DMS79 treated with DMSO at 0.1 percent for 48 hours (cell line): ENCODE results near the gene WASF2.
A peak's percentile ranks its signal among the peaks of the same experiment; 100 is the strongest.
"Not testable (repeated sequence)": the region's sequence is repeated elsewhere in the genome, so short reads cannot be mapped to it uniquely, and the experiment has no call there.

Experiments
- DNase-seq: peaks from one replicate; lab custom pipeline; 2025; lab: John Stamatoyannopoulos, UW

Gene WASF2

DNA sequence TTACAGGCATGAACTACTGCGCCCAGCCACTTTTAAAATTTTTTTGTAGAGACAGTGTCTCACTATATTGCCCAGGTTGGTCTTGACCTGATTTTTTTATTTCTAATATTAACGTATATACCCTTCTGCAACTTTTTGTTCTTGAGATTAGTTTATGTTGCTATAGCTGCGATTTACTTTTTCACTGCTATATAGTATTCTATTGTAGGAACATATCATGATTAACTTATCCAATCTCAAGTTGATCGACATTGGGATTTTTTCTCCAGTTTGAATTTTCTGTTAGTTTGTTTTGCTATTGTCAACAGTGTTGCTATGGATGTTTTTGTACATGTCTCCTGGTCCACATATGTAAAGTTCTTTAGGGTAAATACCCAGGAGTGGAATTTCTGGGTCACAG lies 35.4 kb downstream of the WASF2 start:
- DNase-seq, result no peak

DNA sequence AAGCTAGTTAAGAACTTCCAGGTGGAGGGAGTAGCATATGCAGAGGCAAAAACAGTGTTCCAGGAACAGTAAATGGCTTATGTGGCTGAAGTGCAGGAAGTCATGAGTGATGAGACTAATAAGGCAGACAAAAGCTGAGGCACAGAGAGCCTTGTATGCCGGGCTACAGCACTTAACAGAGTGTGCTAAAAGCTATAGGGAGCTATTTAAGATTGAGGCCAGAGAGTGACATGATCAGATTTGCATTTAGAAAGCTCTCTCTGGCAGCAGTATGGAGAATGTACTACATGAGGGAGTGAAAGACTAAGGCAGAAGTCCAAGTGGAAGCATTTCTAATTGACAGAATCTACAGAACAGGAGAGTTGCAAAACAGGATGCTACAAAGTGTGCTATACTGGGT lies 38.6 kb downstream of the WASF2 start:
- DNase-seq, result no peak

DNA sequence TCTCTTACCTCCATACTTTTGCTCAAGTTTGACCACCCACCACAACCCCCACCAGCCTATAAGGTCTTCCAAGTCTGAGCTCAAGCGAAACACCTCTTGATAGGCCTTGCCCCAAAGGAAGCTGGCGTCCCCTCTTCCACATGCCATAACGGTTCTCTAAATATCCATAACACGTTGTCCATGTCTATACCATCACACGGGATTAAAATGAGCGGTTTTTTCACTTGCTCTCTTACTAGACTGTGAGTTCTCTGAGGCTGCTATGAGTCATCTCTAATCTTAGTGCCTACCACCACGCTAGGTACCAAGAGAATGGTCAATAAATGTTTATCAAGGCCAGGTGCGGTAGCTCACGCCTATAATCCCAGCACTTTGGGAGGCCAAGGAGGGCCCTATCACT lies 41.0 kb downstream of the WASF2 start:
- no peak for DNase-seq

DNA sequence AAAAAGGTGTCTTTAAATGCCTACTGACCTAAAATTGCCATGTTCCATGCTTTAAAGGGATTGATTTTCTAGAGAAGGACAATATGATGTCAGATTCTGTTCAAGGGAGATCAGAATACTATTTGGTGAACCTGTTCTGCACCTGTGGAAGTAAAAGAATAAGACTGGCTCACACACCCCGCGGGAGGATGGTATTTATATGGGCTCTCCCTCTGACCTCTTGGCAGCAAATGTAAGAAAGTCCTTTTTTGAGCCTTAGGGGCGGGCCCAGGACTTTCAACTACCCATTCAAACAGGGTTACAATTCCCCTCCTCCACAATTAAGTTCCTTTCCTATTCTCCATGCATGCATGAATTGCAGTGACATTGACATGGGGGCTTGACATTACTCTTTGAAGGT lies 42.1 kb downstream of the WASF2 start:
- DNase-seq, result no peak

DNA sequence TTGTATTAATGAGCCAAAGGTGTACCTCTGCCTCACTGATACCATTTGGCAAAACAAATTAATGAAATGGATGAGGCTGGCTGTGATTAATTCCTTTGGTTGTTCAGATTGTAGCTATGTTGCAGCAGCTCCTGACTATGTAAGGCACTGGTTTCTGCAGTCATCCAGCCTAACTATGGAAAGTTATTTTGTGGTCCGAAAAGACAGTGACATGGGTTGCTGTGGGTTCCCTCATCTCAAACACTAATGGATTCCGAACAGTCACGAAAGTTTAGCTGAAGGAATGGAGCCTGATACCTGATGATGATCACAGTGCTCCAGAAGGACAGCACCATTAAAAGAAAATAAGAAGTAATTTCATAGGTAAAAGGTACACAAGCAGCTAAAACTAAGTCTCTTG lies 42.6 kb downstream of the WASF2 start:
- no peak for DNase-seq

DNA sequence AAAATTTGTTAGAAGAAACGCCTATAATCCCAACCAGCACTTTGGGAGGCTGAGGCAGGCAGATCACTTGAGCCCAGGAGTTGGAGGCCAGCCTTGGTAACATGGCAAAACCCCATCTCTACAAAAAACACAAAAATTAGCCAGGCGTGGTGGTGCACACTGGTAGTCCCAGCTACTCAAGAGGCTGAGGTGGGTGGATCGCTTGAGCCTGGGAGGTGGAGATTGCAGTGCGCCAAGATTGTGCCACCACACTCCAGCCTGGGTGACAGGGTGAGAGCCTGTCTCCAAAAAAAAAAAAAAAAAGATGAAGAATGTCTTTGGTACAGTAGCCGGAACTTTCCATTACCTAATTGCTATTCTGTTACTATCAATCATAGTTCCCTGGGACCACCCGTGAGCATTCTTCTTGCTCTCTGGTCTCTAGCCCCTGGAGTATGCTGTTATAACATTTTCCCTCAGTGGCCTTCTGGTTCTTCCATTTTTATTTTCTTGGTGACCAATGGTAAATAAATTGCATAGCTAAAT lies 43.4 kb downstream of the WASF2 start:
- no peak for DNase-seq

DNA sequence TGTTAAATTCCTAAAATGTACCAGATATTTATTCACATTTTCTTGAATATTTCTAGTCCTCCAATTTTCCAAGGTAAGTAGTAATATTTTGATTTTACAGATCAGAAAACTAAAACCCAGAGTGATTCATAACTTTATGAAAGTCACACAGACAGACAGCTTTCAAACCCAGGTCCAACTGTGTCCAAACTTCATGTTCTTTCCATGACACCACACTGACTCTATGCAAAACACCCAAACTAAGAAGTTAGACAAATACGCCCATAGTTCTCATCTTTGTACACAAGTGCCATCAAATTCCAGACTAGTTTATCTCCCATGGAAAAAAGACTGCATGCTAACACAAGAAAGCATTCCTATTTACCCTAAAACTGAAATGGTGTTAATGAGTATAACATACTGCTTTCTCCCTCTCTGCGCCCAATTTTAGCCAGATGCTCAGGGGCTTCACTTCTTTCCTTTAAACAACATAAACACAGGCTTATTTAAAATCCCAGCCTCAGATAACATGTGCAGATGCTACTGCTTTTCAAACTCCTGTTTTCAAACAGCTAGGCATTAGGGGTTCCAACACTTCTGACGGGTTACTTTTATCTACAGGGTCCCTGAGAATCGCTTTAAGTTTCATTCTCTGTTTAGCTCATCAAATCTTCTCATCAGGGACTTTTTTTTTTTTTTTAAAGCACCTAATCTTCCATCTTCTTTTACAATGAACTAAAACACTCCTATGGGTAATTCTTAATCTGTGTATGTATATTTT lies 44.6 kb downstream of the WASF2 start:
- DNase-seq, result no peak

DNA sequence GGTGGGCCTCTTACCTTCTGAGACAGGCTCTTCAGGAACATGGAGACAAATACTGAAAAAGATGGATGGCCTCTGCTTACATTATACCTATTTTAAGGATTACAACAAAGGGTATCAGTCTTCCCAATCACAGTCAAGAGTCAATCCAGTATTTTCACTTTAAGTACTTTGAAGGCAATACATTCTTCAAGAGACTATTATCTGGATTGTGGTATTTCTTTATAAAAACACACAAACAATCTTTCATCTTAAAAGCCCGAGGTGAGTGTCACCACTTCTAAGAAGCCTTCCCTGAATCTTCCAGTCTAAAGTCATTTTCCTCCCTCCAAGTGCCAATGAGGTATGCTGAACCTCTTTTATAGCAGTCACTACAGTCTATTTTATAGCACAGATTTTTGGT lies 45.3 kb downstream of the WASF2 start:
- DNase-seq, result no peak

DNA sequence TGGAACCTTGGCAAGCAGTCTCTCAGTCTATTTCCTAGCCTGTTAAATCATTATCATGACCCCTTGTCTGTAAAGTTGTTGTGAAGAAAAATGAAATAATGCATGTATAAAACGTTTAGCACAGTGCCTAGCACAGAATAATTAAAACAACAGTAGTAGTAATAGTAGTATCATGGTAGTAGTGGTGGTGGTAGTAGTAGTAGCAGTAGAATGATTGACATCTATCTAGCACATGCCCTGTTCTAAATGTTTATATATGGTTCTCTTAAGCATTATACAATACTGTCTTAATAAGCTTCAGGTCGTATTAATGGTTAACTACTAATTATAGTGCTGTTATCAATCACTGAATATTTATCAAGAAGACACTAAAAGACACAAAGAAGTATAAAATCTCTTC lies 50.8 kb downstream of the WASF2 start:
- DNase-seq, result no peak

DNA sequence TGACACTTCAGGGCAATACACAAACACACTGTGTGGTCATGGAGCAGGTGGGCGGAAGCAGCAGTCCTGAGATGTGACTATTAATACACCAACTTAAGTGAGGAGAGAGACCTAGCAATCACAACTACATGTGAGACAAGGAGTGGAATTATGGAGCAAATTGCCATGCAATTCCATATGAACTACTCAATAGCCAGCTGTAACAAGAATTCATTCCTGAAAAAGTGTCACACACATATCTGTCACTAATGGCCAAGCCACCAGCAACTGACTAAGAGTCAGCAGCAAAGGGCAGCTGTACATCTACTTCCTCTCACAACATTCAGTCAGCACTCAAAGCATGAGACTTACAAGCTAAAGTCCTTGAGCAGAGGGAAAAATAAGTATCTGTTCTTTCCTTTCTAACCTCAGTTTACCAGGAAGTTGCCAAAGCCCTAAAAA lies 51.3 kb downstream of the WASF2 start:
- no peak for DNase-seq

DNA sequence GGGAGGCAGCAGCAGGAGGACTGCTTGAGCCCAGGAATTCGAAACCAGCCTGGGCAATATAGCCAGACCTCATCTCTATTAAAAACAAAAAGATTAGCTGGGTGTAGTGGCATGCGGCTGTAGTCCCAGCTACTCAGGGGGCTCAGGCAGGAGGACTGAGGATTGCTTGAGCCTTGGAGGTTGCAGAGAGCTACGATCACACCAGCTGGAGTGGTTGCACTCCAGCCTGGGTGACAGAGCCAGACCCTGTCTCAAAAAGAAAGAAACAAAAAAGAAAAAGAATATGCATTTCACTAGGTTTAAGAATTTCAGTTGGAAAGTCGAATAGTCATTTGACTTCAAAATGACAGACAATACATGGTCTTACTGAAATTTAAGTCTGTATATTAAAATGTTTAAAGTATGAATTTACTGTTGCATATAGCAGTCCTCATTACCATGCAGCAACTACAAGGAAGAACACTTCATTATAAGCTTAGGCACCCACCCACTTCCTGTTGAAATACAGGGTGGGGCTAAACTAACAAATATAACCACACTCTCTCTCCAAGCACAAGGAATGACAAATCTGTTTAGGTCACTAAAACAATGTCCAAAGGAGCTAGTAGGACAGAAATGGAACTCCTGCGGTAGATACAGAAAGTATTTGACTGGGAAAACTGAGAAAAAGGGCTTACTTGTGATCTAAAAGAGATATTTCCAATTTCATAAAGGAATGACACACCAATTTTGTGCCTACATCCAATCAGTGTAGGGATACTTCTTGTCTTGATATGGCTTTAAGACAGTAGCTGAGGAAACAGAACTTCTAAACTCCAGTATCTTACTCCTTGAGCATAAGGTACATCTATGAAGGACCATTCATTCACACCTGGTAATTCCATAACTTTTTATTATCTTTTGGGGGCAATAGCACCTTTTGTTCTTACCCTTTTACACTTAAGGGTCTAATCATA lies 53.5 kb downstream of the WASF2 start:
- no peak for DNase-seq

DNA sequence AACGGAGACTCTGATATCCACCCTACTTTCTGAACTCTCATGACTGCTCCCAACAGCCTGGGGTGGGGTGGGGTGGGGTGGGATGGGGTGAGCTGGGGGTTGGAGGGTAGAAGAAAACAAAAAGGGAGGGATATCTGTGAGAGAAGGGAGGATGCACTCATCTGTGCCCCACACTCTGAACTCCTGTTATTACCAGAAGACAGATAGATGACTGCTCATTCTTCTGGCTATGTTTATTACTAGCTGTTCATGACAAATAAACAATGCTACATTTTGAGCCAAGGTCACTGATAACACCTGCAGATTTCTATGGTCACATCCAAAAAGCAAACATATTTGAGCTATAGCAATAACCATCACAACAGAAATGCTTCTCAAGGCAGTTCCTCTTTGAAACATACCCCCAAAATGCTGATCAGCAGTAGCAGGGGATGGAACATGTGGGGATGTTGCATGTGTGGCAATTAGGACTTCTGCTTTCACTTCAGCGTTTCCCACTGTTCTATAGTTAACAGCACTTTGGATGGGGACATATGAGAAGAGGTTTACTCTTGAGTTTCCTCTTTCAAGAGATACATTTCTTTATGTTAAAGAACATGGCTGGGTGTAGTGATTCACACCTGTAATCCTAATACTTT lies 54.3 kb downstream of the WASF2 start:
- no peak for DNase-seq

DNA sequence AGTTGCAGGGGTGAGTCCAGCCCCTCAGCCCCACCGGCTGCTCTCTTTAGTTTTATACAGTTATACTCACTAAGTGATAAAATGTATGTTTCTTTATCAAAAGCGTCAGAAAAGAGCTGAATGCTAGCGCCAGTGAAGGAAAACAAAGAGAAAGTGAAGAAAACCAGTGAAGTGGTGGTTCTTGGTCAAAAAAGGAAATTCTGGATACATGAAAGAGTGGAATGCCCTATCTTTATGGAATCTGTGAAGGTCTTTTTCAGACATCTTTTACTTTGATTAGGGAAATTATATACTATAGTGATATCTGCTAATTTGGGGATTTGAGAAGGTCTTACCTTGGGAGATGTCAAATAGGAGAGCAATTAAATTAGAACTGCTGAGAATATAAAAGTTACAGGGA lies 56.3 kb downstream of the WASF2 start:
- no peak for DNase-seq

DNA sequence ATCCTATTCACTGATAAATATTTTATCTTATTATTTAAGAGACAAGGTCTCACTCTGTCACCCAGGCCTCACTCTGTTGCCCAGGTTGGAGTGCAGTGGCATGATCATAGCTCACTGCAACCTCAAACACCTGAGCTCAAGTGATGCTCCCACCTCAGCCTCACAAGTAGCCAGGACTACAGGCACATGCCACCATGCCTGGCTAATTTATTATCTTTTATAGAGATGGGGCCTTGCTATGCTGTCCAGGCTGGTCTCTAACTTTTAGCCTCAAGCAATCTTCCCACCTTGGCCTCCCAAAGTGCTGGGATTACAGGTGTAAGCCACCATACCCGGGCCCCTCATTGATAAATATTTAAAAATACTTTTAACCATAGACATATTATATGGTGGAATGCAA lies 57.2 kb downstream of the WASF2 start:
- DNase-seq, result not testable (repeated sequence)

DNA sequence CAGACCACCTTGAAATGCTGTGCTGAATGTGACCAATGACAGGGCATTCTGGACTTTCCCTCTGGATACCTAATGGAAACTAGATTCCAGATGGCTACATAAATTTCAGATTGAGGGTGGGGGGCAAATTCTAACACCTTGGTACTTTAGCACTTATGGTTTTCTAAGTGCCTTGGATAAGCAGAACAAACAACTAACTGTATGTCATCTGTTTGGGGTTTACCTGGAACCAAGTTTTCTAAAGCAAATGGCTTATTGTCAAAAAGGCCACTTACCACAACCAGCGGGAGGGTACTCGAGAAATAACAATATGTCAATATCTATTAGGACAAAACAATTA lies 58.4 kb downstream of the WASF2 start:
- no peak for DNase-seq

DNA sequence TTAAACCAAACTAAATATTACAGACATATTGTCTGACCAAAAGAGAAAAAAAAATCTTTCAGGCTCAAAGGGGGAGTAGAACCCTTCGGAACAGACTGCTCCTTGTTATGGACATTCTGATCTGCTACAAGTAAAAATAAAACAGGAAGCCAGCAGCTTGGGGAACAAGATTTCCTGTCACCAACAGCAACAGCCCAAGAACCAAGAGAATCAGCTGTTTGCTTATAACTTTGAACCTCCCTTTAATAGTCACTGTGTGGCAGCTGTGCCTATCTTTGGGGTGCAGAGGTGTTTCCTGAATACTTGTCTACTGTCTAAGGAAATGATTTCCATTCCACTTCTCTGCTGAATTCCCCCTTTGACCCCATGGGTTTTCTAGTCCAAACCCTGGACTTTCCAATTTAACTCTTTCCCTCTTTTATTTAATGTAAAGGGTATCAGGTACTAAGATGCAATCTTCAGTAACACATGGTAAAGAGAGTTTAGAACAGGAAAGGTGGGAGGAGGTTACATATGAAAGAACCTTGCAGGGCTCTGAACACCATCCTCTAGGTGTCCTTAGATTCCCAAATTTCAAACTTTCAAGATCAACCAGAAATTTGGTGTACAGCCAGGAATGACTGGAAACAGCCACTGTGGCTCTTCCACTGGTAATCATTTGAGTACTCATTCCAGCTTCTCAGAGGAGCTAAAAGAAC lies 58.9 kb downstream of the WASF2 start:
- DNase-seq, result no peak

DNA sequence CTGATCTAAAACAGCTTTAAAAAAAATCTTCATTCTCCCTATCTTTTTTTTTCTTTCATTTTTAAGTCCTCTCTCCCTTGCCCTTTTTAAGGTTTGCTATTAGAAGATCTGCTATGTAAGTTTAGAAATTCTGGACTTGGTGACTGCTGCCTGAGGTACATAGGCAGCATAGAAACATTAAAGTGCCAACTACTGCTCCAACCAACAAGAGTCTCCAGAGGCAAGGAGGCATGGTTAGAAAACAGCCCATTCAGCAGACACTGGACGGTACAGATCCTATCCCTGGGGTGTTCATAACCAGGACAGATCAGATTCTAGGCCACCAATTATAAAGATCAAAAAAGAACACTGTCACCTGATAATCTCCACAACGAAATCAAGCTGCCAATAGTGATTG lies 60.9 kb downstream of the WASF2 start:
- DNase-seq, result no peak

DNA sequence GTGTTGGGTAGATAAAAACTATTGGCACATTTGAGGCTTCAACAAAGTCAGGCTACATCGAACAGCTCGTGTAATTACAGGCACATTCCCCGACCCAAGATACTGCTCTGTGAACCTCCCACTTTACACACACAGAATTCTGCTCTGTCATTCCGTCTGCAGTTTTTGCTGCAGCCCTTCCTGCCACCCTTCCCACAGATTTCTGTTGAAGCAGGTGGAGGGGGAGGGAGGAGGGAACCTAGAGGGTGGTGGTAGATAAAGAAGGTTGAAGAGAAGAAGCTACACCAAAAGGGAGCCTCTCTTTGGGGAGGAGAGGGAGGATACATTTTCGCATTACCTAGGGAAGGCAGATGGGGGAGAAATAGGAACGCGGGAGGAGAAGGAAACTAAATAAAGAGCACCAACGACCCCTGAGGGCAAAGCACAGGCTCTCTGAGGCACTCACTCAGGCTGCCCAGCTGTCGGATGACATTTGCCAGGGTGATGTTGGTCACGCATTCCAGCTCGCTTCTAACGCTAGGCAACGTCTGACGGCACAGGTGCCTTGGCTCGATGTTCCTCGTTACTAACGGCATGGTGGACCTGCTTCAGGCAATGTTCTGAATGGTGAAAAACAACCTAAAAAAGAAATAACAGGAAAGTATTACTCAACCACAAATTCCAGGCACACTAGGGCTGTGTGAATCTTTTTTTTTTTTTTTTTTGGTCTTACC lies 61.5 kb downstream of the WASF2 start:
- DNase-seq, result peak; percentile 79

DNA sequence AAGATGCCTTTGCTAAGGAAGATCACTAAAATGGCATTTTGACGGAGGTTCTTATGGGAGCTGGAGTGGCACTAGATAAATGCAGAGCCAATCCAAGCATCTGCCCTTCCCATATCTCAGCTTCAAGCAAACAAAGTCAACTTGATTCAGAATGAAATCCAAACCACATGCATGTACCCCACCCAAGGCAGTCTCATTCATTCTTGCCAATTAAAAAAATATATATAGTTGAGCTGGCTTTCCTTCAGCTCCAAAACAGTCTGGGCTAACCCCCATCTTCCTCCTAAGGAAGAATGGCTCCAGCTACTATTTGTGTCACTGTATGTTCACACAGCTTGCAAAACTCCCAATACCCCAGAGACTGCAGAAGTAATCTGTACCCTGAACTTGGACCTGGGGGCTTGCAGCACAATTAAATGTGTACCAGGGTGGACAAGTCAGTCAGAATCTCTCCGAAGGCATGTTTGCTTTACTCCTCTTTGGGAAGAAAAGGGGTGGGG lies 62.1 kb downstream of the WASF2 start:
- DNase-seq, result no peak

DNA sequence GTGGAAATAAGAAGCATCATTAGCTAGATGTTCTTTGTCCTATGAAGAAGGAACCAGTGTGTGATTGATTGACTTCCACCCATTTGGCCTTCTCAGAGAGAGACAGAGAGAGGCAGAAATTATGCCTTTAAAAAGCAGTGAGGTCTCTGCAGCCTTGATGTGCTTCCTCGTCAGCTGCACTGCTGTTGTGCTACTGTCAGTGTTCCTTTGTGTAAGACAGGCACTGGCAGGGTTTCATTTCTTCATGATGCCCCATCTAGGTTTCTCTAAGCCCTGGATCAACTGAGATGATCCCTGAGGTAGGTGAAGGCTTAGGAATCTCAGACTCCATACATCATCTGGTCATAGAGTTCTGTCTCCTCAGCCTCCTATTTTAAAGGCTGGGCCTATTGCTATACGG lies 62.6 kb downstream of the WASF2 start:
- no peak for DNase-seq

DNA sequence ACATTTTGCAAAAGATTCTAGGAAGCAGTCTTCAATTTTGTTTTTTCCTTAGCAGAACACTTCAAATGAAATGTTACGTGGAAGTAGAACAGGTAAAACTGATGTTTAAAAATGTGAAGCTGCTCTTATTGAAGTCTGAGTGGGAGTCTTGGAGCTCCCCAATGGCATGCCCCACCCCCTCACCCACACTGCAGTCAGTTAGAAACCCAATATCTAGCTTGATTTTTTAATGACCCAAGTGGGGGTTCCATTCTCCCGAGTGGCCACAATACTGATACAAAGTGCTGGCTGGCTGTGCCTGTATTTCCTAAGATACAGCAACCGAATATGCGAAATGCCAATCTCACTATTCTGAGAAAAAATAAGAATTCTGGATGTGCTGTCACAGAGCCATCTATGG lies 66.3 kb downstream of the WASF2 start:
- DNase-seq, result no peak
